HepG2 (cell line): ENCODE measurements around the gene VWC2L. TPM values are rescaled to one million over a fixed set of nuclear protein-coding genes. Genes with fewer than 3 reads are reported as not detected.
A peak's percentile ranks its signal among the peaks of the same experiment; 100 is the strongest.

ENCODE experiments used
- CREM ChIP-seq, 2 experiments: sonication (generic) in 1 of 2; formaldehyde crosslinking in 1 of 2; IDR thresholded peaks; 2 replicates each; pipeline versions ENCODE4 v1.4.0 to v1.6.1; 2016 to 2020; ENCODE audit warnings: antibody characterized with exemption in 1 of 2, mild to moderate bottlenecking in 1 of 2, missing genetic modification reagents in 1 of 2
- GATAD1 ChIP-seq: IDR thresholded peaks from 2 replicates; pipeline ENCODE4 v1.6.1; 2016; ENCODE audit warnings: missing genetic modification reagents, missing compliant biosample characterization
- GATAD2A ChIP-seq: IDR thresholded peaks from 2 replicates; pipeline ENCODE4 v1.6.1; 2016
- MIER3 ChIP-seq: IDR thresholded peaks from 2 replicates; pipeline ENCODE4 v1.6.1; 2016; ENCODE audit warnings: missing compliant biosample characterization, borderline replicate concordance
- MLLT10 ChIP-seq: sonication (generic); formaldehyde crosslinking; IDR thresholded peaks from 2 replicates; pipeline ENCODE4 v1.4.0; 2020; ENCODE audit warnings: missing genetic modification reagents
- MNT ChIP-seq: fragments of 450-650 bp; IDR thresholded peaks from 2 replicates; pipeline ENCODE4 v1.6.1; 2016
- NAIF1 ChIP-seq: sonication (generic); formaldehyde crosslinking; IDR thresholded peaks from 2 replicates; pipeline ENCODE4 v1.5.0; 2020; ENCODE audit warnings: mild to moderate bottlenecking, missing genetic modification reagents, borderline replicate concordance
- NFYB ChIP-seq: sonication (generic); formaldehyde crosslinking; IDR thresholded peaks from 2 replicates; pipeline ENCODE4 v1.4.0; 2020; ENCODE audit warnings: missing genetic modification reagents
- POGK ChIP-seq: sonication (generic); formaldehyde crosslinking; conservative IDR thresholded peaks from 2 replicates; pipeline ENCODE4 v1.8.0; 2022; ENCODE audit warnings: mild to moderate bottlenecking, moderate library complexity, missing genetic modification reagents
- SIX4 ChIP-seq: sonication (generic); formaldehyde crosslinking; IDR thresholded peaks from 2 replicates; pipeline ENCODE4 v1.4.0; 2020; ENCODE audit warnings: missing genetic modification reagents
- ZNF101 ChIP-seq: sonication (generic); formaldehyde crosslinking; IDR thresholded peaks from 2 replicates; pipeline ENCODE4 v1.4.0; 2020; ENCODE audit warnings: mild to moderate bottlenecking, low read depth, missing genetic modification reagents, borderline replicate concordance
- ZNF142 ChIP-seq: sonication (generic); formaldehyde crosslinking; IDR thresholded peaks from 2 replicates; pipeline ENCODE4 v1.4.0; 2020; ENCODE audit warnings: missing genetic modification reagents
- ZNF143 ChIP-seq: sonication (generic); formaldehyde crosslinking; IDR thresholded peaks from 2 replicates; pipeline ENCODE4 v1.4.0; 2020; ENCODE audit warnings: missing genetic modification reagents
- ZNF180 ChIP-seq: sonication (generic); formaldehyde crosslinking; IDR thresholded peaks from 2 replicates; pipeline ENCODE4 v1.4.0; 2020; ENCODE audit warnings: low read depth, missing genetic modification reagents, borderline replicate concordance
- ZNF205 ChIP-seq: IDR thresholded peaks from 2 replicates; pipeline ENCODE4 v1.6.1; 2018; ENCODE audit warnings: missing biosample characterization, missing genetic modification reagents
- ZNF335 ChIP-seq: sonication (generic); formaldehyde crosslinking; IDR thresholded peaks from 2 replicates; pipeline ENCODE4 v1.4.0; 2020; ENCODE audit warnings: missing genetic modification reagents
- ZNF597 ChIP-seq: sonication (generic); formaldehyde crosslinking; IDR thresholded peaks from 2 replicates; pipeline ENCODE4 v1.5.0; 2020; ENCODE audit warnings: missing genetic modification reagents
- ZNF724P ChIP-seq: sonication (generic); formaldehyde crosslinking; IDR thresholded peaks from 2 replicates; pipeline ENCODE4 v1.8.0; 2022; ENCODE audit warnings: missing genetic modification reagents, borderline replicate concordance
- ZNF766 ChIP-seq: sonication (generic); formaldehyde crosslinking; IDR thresholded peaks from 2 replicates; pipeline ENCODE4 v1.5.0; 2020; ENCODE audit warnings: missing genetic modification reagents, borderline replicate concordance
- ZZZ3 ChIP-seq: sonication (generic); formaldehyde crosslinking; IDR thresholded peaks from 2 replicates; pipeline ENCODE4 v1.4.0; 2020; ENCODE audit warnings: missing genetic modification reagents, mild to moderate bottlenecking, borderline replicate concordance
- polyA plus RNA-seq, 8 experiments: library from polyadenylated mRNA; depleted of rRNA in 3 of 8; stranded (reverse) in 7 of 8; unstranded in 1 of 8; fragments of >200 nt; fragmentation: Illumina TruSeq in 4 of 8; extraction: Trizol in 4 of 8; gene quantifications; 2 replicates each; pipeline versions ENCODE4 v1.2.1 to v1.2.3, GENCODE V29; 2011 to 2016; ENCODE audit warnings: low read depth in 4 of 8, missing spikeins in 1 of 8, mixed read lengths in 1 of 8; ENCODE audit not compliant: insufficient read depth in 1 of 8
- total RNA-seq, 5 experiments: library from RNA; depleted of rRNA; stranded (reverse); fragments of >200 nt; fragmentation: Illumina TruSeq; extraction: Trizol; gene quantifications; 2 replicates each; pipeline ENCODE4 v1.2.3, GENCODE V29; 2016; ENCODE audit warnings: low read depth in 1 of 5

Gene VWC2L
- total and polyA plus RNA-seq, 2 of the 13 experiments (the other 11 are each of a cell fraction or from before 2014, with no cell fraction given) = not detected

GRCh38 chr2:214410918-214411554, at the start of gene VWC2L (continued):
- TF ChIP-seq MLLT10 (no peak), NAIF1 (CRISPR knock-in tag) (no peak; the same call in 1 of the 2 replicates), ZNF101 (CRISPR knock-in tag) (no peak), ZNF766 (peak; percentile 97; the same call in 1 of the 2 replicates), GATAD2A (CRISPR knock-in tag) (peak; percentile 54), POGK (CRISPR knock-in tag) (peak; percentile 89), CREM (IDR thresholded peaks at IDR 0.05) (no peak), CREM (CRISPR knock-in tag; IDR thresholded peaks at IDR 0.05) (no peak), MIER3 (CRISPR knock-in tag) (peak; percentile 91; the same call in 1 of the 2 replicates), ZNF205 (peak; percentile 82), NFYB (CRISPR knock-in tag) (no peak), ZNF597 (no peak), ZNF143 (peak; percentile 48; the same call in 1 of the 2 replicates), ZZZ3 (CRISPR knock-in tag) (no peak), ZNF180 (CRISPR knock-in tag) (peak; percentile 34; the same call in 1 of the 2 replicates), ZNF724P (CRISPR knock-in tag) (0 out of 2 replicates have a peak, but pooled peaks have one; percentile 42), MNT (no peak), GATAD1 (CRISPR knock-in tag) (peak; percentile 63), ZNF142 (CRISPR knock-in tag) (peak; percentile 73; the same call in 1 of the 2 replicates), SIX4 (CRISPR knock-in tag) (peak; percentile 74; the same call in 1 of the 2 replicates), ZNF335 (peak; percentile 90)
